Left lung (tissue), 10 donors: ENCODE measurements around the gene FAM120A. TPM values are rescaled to one million over a fixed set of nuclear protein-coding genes. Genes with fewer than 3 reads are reported as not detected.

Source experiments
- ATAC-seq: fragments of 200-7000 bp; cut with Tn5 transposase; one replicate; pipeline ENCODE4 v1.9.1; 2020; ENCODE audit warnings: moderate library complexity
- DNase-seq, 4 donors: peaks; one replicate each; pipeline ENCODE4 v3.0.0-alpha.2; 2013 to 2020
- H3K27ac ChIP-seq, 2 donors: fragments of 200-600 bp; sonication (generic) in 1 of 2; one replicate each; pipeline versions ENCODE4 v1.5.0 to v1.8.0; 2020 to 2021
- H3K27me3 ChIP-seq, 2 donors: fragments of 200-600 bp; sonication (generic) in 1 of 2; one replicate each; pipeline versions ENCODE4 v1.5.0 to v1.8.0; 2020 to 2021
- H3K36me3 ChIP-seq, 2 donors: fragments of 200-600 bp; sonication (generic) in 1 of 2; one replicate each; pipeline versions ENCODE4 v1.5.0 to v1.8.0; 2020 to 2021
- H3K4me1 ChIP-seq, 2 donors: fragments of 200-600 bp; one replicate each; pipeline ENCODE4 v1.8.0; 2021
- H3K4me3 ChIP-seq, 2 donors: fragments of 200-600 bp; sonication (generic) in 1 of 2; one replicate each; pipeline versions ENCODE4 v1.5.0 to v1.8.0; 2020 to 2021; ENCODE audit warnings: mild to moderate bottlenecking in 1 of 2
- H3K9me3 ChIP-seq, 2 donors: fragments of 200-600 bp; sonication (generic) in 1 of 2; one replicate each; pipeline versions ENCODE4 v1.5.0 to v1.8.0; 2020 to 2021
- CTCF ChIP-seq, 2 donors: fragments of 200-600 bp; sonication (generic) in 1 of 2; IDR thresholded peaks; one replicate each; pipeline versions ENCODE4 v1.5.0 to v1.8.0; 2021; ENCODE audit warnings: antibody characterized with exemption in 2 of 2
- intact Hi-C, 2 donors: fragments of 100-400 bp; cut with DNase I; formaldehyde crosslinking; loops; one replicate each; pipeline versions ENCODE4 v1.11.2 to v1.14.2; 2022
- polyA plus RNA-seq, 6 donors: library from polyadenylated mRNA; unstranded; fragments of 120-200 nt; gene quantifications; one replicate each; pipeline ENCODE4 v1.2.1, GENCODE V29; 2013; ENCODE audit not compliant: insufficient read length in 6 of 6
- total RNA-seq, 2 donors: library from RNA; stranded (reverse); fragmentation: NEBNext Ultra II Directional; extraction: Animal tissue kit (Norgen Biotek cat#: 25700); gene quantifications; one replicate each; pipeline ENCODE4 v1.2.1, GENCODE V29; 2021
- donor health status: DM: no; HTN: yes; CAD: no.
- donor health status: DM: no; HTN: no; CAD: no.

Gene FAM120A
- total and polyA plus RNA-seq, 8 donors: 61.0 to 160 (median 74.0) TPM

GRCh38 chr9:93541005-93541404, 89.5 kb downstream of the FAM120A start:
- DNase-seq (no peak), ATAC-seq (no peak)
- H3K36me3 ChIP-seq: peaks cover 3 to 61% of the 10 kb centered on the region in 2 donors
- no peaks in the 10 kb centered on the region for H3K4me1 ChIP-seq
- intact Hi-C loops: no loop called here
- H3K4me3 ChIP-seq: no peak overlapping the region
- no peak overlapping the region for H3K27ac ChIP-seq
- no peaks in the 10 kb centered on the region for H3K9me3 ChIP-seq
- H3K27me3 ChIP-seq: no peaks in the 10 kb centered on the region
- no peak for TF ChIP-seq CTCF (IDR thresholded peaks at IDR 0.05)

- no peak overlapping the region for H3K27ac ChIP-seq
- H3K4me1 ChIP-seq: no peaks in the 10 kb centered on the region
- peaks cover 3 to 65% of the 10 kb centered on the region in 2 donors for H3K36me3 ChIP-seq
- no peak for DNase-seq
- TF ChIP-seq CTCF (IDR thresholded peaks at IDR 0.05): no peak
- no peak for ATAC-seq
- H3K9me3 ChIP-seq: no peaks in the 10 kb centered on the region
- H3K4me3 ChIP-seq: no peak overlapping the region
- intact Hi-C loops: no loop called here
- no peaks in the 10 kb centered on the region for H3K27me3 ChIP-seq
These were observed 90.3 kb downstream of the FAM120A start for GRCh38 chr9:93541581-93542349.

GRCh38 chr9:93543117-93543516, 91.6 kb downstream of the FAM120A start:
- no peak overlapping the region for H3K27ac ChIP-seq
- H3K27me3 ChIP-seq: no peaks in the 10 kb centered on the region
- ATAC-seq: no peak
- no peak overlapping the region for H3K4me3 ChIP-seq
- H3K9me3 ChIP-seq: no peaks in the 10 kb centered on the region
- DNase-seq: no peak
- intact Hi-C loops: no loop called here
- H3K4me1 ChIP-seq: no peaks in the 10 kb centered on the region
- peaks cover 3 to 77% of the 10 kb centered on the region in 2 donors for H3K36me3 ChIP-seq
- no peak for TF ChIP-seq CTCF (IDR thresholded peaks at IDR 0.05)

- Histone ChIP-seq H3K36me3 (peaks cover 3 to 84% of the 10 kb centered on the region in 2 donors), H3K27ac (no peak overlapping the region), H3K9me3 (no peaks in the 10 kb centered on the region), H3K4me1 (no peaks in the 10 kb centered on the region), H3K27me3 (no peaks in the 10 kb centered on the region), H3K4me3 (no peak overlapping the region)
- no peak for TF ChIP-seq CTCF (IDR thresholded peaks at IDR 0.05)
- DNase-seq (no peak), ATAC-seq (no peak)
- intact Hi-C loops: no loop called here
These were observed 94.9 kb downstream of the FAM120A start for GRCh38 chr9:93546356-93546755.

GRCh38 chr9:93549611-93550010, 98.1 kb downstream of the FAM120A start:
- no peak for TF ChIP-seq CTCF (IDR thresholded peaks at IDR 0.05)
- Histone ChIP-seq H3K36me3 (peaks cover 0 to 82% of the 10 kb centered on the region in 2 donors), H3K27ac (no peak overlapping the region), H3K4me1 (no peaks in the 10 kb centered on the region), H3K4me3 (no peak overlapping the region), H3K9me3 (no peaks in the 10 kb centered on the region), H3K27me3 (no peaks in the 10 kb centered on the region)
- peak; percentile 71 for ATAC-seq
- no peak for DNase-seq
- intact Hi-C loops: no loop called here
